ENCODE measurements around the gene SEMA5B. TPM values are rescaled to one million over a fixed set of nuclear protein-coding genes. Genes with fewer than 3 reads are reported as not detected.

SEMA5B gene
- total and polyA plus RNA-seq, 2 of the 4 experiments (the other 2 are of a cell fraction) = not detected

DNA sequence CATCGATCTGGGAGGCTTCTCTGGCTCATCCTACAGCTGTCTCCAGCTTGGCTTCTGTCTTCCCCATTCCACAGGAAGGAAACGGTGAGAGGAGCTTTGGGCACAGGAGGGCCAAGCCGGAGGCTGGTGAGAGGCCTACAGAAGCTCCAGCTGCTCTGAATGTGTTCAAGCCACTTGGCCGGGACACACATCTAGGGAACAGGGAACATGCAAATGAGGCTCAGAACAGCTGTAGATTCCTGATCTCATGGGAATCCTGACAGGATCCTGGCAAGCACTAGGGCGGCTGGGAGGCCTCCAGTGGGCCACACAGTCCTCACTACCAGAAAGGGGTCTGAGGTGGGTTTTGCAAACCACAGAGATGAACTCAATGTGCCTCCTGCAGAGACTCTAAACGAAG is 13.7 kb downstream of the SEMA5B start:
- Histone ChIP-seq H2BK120ac (ENCODE audit: low read depth, low read length) (no peak overlapping the region), H2AK9ac (replicated peaks; ENCODE audit: low read depth, low read length, poor library complexity) (no peak overlapping the region), H3K79me1 (ENCODE audit: low read depth in 1 of 2, low read length in 2 of 2) (no peaks in the 10 kb centered on the region), H3K9ac (ENCODE audit: low read depth, low read length) (no peak overlapping the region), H3K23ac (ENCODE audit: low read depth, low read length) (no peak overlapping the region), H2AK5ac (ENCODE audit: low read depth, low read length) (no peak overlapping the region), H3K4me1 (ENCODE audit: control insufficient read depth, insufficient read depth, low read length) (no peaks in the 10 kb centered on the region), H3K4me3 (ENCODE audit: insufficient read depth, low read depth, low read length) (no peak overlapping the region), H3K4me2 (ENCODE audit: low read depth, low read length) (no peak overlapping the region), H2BK20ac (ENCODE audit: low read depth, low read length) (no peak overlapping the region), H4K91ac (ENCODE audit: insufficient read depth, low read depth, low read length) (no peak overlapping the region), H2AFZ (replicated peaks; ENCODE audit: low read length, poor library complexity) (no peak overlapping the region), H3K18ac (ENCODE audit: low read depth, low read length) (no peak overlapping the region), H3K27me3 (ENCODE audit: control insufficient read depth, insufficient read depth, low read length) (peaks cover 81% of the 10 kb centered on the region), H3K36me3 (ENCODE audit: control insufficient read depth, insufficient read depth, low read length) (no peaks in the 10 kb centered on the region), H3K9me3 (ENCODE audit: control insufficient read depth, insufficient read depth, low read length) (no peaks in the 10 kb centered on the region), H2BK15ac (ENCODE audit: low read depth, low read length) (no peak overlapping the region), H3K9me1 (ENCODE audit: insufficient read depth, low read length) (no peaks in the 10 kb centered on the region), H2BK5ac (ENCODE audit: low read depth, low read length, poor library complexity, severe bottlenecking) (no peak overlapping the region), H3K14ac (replicated peaks; ENCODE audit: low read depth, low read length) (no peak overlapping the region), H3K4ac (ENCODE audit: low read depth, low read length) (no peak overlapping the region), H3K56ac (ENCODE audit: extremely low read depth, insufficient read depth, low read length) (no peak overlapping the region), H4K8ac (ENCODE audit: low read depth in 2 of 2, low read length in 2 of 2) (no peak overlapping the region), H3K27ac (ENCODE audit: insufficient read depth, low read length) (no peak overlapping the region), H4K5ac (ENCODE audit: low read depth, low read length) (no peak overlapping the region), H4K20me1 (ENCODE audit: insufficient read depth, low read length) (no peaks in the 10 kb centered on the region)
- intact Hi-C loops (cut with micrococcal nuclease) (no loop called here), dilution Hi-C loops (cut with HindIII; ENCODE audit: low sequenced_read_pairs, unreplicated experiment) (no loop called here), in situ Hi-C loops (cut with MboI; ENCODE audit: low sequenced_read_pairs) (no loop called here)
- WGBS, 2 experiments (ENCODE audit: extremely low coverage in 2 of 2, insufficient read length in 1 of 2) = 14% methylated on average over 1 of the region's 6 CpGs; no CpG with 5 or more reads in 1 of the 2 experiments
- ATAC-seq (ENCODE audit: low read depth) = no peak
- no peak for DNase-seq
- no TSS peak for BruUV-seq (replicated peaks)
- no peak for TF ChIP-seq MAZ (IDR thresholded peaks at IDR 0.05; ENCODE audit: borderline replicate concordance, low read depth, low read length)
- no peak for TF ChIP-seq RFX5 (IDR thresholded peaks at IDR 0.05; ENCODE audit: low read depth, low read length)
- TF ChIP-seq POLR2A (IDR thresholded peaks at IDR 0.05; ENCODE audit: low read depth, low read length) = no peak
- TF ChIP-seq BHLHE40 (IDR thresholded peaks at IDR 0.05; ENCODE audit: low read depth, low read length) = no peak
- no peak for TF ChIP-seq SMC3 (IDR thresholded peaks at IDR 0.05; ENCODE audit: low read depth, low read length)
- TF ChIP-seq MXI1 (IDR thresholded peaks at IDR 0.05; ENCODE audit: borderline replicate concordance, low read depth, low read length) = no peak
- TF ChIP-seq MAFK (IDR thresholded peaks at IDR 0.05; ENCODE audit: low read depth, low read length) = no peak
- TF ChIP-seq, protein P1, sequence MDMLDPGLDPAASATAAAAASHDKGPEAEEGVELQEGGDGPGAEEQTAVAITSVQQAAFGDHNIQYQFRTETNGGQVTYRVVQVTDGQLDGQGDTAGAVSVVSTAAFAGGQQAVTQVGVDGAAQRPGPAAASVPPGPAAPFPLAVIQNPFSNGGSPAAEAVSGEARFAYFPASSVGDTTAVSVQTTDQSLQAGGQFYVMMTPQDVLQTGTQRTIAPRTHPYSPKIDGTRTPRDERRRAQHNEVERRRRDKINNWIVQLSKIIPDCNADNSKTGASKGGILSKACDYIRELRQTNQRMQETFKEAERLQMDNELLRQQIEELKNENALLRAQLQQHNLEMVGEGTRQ (IDR thresholded peaks at IDR 0.05; ENCODE audit: low read depth, low read length) = no peak
- TF ChIP-seq RAD21 (IDR thresholded peaks at IDR 0.05; ENCODE audit: low read length) = no peak
- TF ChIP-seq, protein P2, sequence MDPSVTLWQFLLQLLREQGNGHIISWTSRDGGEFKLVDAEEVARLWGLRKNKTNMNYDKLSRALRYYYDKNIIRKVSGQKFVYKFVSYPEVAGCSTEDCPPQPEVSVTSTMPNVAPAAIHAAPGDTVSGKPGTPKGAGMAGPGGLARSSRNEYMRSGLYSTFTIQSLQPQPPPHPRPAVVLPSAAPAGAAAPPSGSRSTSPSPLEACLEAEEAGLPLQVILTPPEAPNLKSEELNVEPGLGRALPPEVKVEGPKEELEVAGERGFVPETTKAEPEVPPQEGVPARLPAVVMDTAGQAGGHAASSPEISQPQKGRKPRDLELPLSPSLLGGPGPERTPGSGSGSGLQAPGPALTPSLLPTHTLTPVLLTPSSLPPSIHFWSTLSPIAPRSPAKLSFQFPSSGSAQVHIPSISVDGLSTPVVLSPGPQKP (IDR thresholded peaks at IDR 0.05; ENCODE audit: borderline replicate concordance, low read depth, low read length) = no peak
- TF ChIP-seq NFE2L2 (IDR thresholded peaks at IDR 0.05; ENCODE audit: low read depth, low read length) = no peak
- TF ChIP-seq, protein P3, sequence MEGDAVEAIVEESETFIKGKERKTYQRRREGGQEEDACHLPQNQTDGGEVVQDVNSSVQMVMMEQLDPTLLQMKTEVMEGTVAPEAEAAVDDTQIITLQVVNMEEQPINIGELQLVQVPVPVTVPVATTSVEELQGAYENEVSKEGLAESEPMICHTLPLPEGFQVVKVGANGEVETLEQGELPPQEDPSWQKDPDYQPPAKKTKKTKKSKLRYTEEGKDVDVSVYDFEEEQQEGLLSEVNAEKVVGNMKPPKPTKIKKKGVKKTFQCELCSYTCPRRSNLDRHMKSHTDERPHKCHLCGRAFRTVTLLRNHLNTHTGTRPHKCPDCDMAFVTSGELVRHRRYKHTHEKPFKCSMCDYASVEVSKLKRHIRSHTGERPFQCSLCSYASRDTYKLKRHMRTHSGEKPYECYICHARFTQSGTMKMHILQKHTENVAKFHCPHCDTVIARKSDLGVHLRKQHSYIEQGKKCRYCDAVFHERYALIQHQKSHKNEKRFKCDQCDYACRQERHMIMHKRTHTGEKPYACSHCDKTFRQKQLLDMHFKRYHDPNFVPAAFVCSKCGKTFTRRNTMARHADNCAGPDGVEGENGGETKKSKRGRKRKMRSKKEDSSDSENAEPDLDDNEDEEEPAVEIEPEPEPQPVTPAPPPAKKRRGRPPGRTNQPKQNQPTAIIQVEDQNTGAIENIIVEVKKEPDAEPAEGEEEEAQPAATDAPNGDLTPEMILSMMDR (conservative IDR thresholded peaks at IDR 0.05; ENCODE audit: low read depth, low read length) = no peak
- TF ChIP-seq FOS (IDR thresholded peaks at IDR 0.05; ENCODE audit: low read depth, low read length) = no peak
- TF ChIP-seq CEBPB (IDR thresholded peaks at IDR 0.05; ENCODE audit: low read depth, low read length) = no peak
- ChIA-PET POLR2A (ENCODE audit: unreplicated experiment) (no interaction called here), CTCF (interaction anchor here (1.0 kb wide), 1 partner anchor 13 kb away, joined by 4 read pairs; the partner anchor contains the start of gene SEMA5B)

Data from IMR-90 (cell line).